ENCODE results near the gene CBFA2T3.

DNA sequence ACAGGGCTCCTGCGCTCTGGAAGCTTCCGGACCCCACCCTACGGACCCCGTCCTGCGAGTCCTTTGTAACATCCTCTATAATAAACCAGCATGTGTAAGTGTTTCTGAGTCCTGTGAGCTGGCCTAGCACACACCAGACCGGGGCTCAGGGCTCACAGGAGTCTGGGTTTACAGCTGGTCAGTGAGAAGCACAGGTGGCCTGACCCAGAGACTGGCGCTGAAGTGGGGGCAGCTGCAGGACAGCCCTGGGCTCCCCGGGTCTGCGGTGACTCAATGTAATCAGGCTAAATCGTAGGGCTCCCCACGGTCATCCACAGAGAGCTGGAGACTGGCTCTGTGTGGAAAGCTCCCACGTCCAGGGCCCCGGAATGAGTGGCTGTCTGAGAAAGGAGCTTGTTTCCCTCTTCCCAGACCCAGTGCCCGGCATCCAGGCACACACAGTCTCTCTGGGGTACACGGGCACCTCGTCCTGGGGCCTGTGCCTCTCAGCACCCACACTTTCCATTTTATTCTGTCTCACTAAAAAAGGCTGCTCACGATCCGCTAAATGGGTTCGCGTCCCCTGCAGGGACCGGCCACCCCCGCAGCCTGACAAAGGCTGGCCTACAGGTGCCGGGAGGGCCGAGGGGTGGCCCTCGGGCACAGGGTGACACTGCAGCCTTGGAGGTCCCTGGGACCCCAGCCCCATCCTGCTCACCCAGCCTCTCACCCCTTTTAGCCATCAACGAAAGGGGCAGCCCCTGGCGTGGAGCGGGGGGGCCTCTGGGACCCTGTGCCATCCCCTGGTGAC is 18.9 kb upstream of the CBFA2T3 start:
- TF ChIP-seq, protein P1, sequence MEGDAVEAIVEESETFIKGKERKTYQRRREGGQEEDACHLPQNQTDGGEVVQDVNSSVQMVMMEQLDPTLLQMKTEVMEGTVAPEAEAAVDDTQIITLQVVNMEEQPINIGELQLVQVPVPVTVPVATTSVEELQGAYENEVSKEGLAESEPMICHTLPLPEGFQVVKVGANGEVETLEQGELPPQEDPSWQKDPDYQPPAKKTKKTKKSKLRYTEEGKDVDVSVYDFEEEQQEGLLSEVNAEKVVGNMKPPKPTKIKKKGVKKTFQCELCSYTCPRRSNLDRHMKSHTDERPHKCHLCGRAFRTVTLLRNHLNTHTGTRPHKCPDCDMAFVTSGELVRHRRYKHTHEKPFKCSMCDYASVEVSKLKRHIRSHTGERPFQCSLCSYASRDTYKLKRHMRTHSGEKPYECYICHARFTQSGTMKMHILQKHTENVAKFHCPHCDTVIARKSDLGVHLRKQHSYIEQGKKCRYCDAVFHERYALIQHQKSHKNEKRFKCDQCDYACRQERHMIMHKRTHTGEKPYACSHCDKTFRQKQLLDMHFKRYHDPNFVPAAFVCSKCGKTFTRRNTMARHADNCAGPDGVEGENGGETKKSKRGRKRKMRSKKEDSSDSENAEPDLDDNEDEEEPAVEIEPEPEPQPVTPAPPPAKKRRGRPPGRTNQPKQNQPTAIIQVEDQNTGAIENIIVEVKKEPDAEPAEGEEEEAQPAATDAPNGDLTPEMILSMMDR (IDR thresholded peaks at IDR 0.05): no peak
- TF ChIP-seq POLR2A (IDR thresholded peaks at IDR 0.05): no peak
